Fibroblast of lung (primary cell): Measurements from ENCODE around the gene FOXL3. TPM values are rescaled to one million over a fixed set of nuclear protein-coding genes. Genes with fewer than 3 reads are reported as not detected.

Source experiments
- DNase-seq, 2 donors: peaks; one replicate each; pipeline versions ENCODE4 v3.0.0 to v3.0.0-alpha.2; 2010; ENCODE audit warnings: low read depth in 2 of 2
- H2AFZ ChIP-seq: 2 replicates; pipeline ENCODE4 v1.5.1; 2012; ENCODE audit warnings: low read length, control low read depth, inconsistent platforms
- H3K27ac ChIP-seq: 2 replicates; pipeline ENCODE4 v1.5.1; 2011; ENCODE audit warnings: low read length, control low read depth; ENCODE audit not compliant: insufficient read depth
- H3K27me3 ChIP-seq: 2 replicates; pipeline ENCODE4 v1.5.1; 2011; ENCODE audit warnings: mild to moderate bottlenecking, low read length; ENCODE audit not compliant: control insufficient read depth, insufficient read depth
- H3K36me3 ChIP-seq: 2 replicates; pipeline ENCODE4 v1.5.1; 2011; ENCODE audit warnings: low read length; ENCODE audit not compliant: control insufficient read depth, insufficient read depth
- H3K4me1 ChIP-seq: 2 replicates; pipeline ENCODE4 v1.5.1; 2011; ENCODE audit warnings: low read length; ENCODE audit not compliant: control insufficient read depth, insufficient read depth; ENCODE audit errors: extremely low read depth
- H3K4me2 ChIP-seq: 2 replicates; pipeline ENCODE4 v1.5.1; 2011; ENCODE audit warnings: low read length, control low read depth; ENCODE audit not compliant: insufficient read depth; ENCODE audit errors: extremely low read depth
- H3K4me3 ChIP-seq, 4 experiments: fragments of 200-600 bp in 1 of 4; sonication (generic) in 1 of 4; replicated peaks in 1 of 4; 2 replicates each; pipeline ENCODE4 v1.5.1; 2011 to 2016; ENCODE audit warnings: low read length in 4 of 4, low read depth in 3 of 4, mild to moderate bottlenecking in 3 of 4, control low read depth in 2 of 4, inconsistent platforms in 1 of 4, mixed read lengths in 1 of 4; ENCODE audit not compliant: insufficient read depth in 1 of 4; ENCODE audit errors: control extremely low read depth in 1 of 4
- H3K79me2 ChIP-seq: 2 replicates; pipeline ENCODE4 v1.5.1; 2012; ENCODE audit warnings: mild to moderate bottlenecking, low read length, inconsistent platforms; ENCODE audit not compliant: control insufficient read depth, insufficient read depth
- H3K9ac ChIP-seq: 2 replicates; pipeline ENCODE4 v1.5.1; 2011; ENCODE audit warnings: mild to moderate bottlenecking, low read length, control low read depth; ENCODE audit not compliant: insufficient read depth
- H3K9me3 ChIP-seq: 2 replicates; pipeline ENCODE4 v1.5.1; 2012; ENCODE audit warnings: low read depth, low read length; ENCODE audit not compliant: control insufficient read depth, insufficient read depth
- H4K20me1 ChIP-seq: 2 replicates; pipeline ENCODE4 v1.5.1; 2011; ENCODE audit warnings: low read length; ENCODE audit not compliant: control insufficient read depth, insufficient read depth; ENCODE audit errors: extremely low read depth
- EZH2 ChIP-seq: IDR thresholded peaks from 2 replicates; pipeline ENCODE4 v1.5.1; 2012; ENCODE audit warnings: low read length, control low read depth, mild to moderate bottlenecking; ENCODE audit errors: missing control alignments
- polyA plus RNA-seq, 2 donors: library from polyadenylated mRNA; depleted of rRNA in 1 of 2; stranded (reverse) in 1 of 2; unstranded in 1 of 2; fragments of >200 nt; gene quantifications; 2 replicates each; pipeline ENCODE4 v1.2.1, GENCODE V29; 2011 to 2012; ENCODE audit warnings: missing spikeins in 1 of 2
- total RNA-seq: library from RNA; depleted of rRNA; stranded (reverse); fragments of >200 nt; gene quantifications from 2 replicates; pipeline ENCODE4 v1.2.1, GENCODE V29; 2014
- TF ChIP-seq, protein P1 (sequence below), 2 donors: IDR thresholded peaks in 1 of 2; conservative IDR thresholded peaks in 1 of 2; 1 replicate in 1 of 2; 2 replicates in 1 of 2; pipeline ENCODE4 v1.5.1; 2011 to 2012; ENCODE audit warnings: low read length in 2 of 2, control low read depth in 1 of 2, inconsistent platforms in 1 of 2, low read depth in 1 of 2, mild to moderate bottlenecking in 1 of 2

FOXL3 gene
- total and polyA plus RNA-seq, 2 donors (not counting 1 experiment from before 2014, with no cell fraction given), result not detected

DNA sequence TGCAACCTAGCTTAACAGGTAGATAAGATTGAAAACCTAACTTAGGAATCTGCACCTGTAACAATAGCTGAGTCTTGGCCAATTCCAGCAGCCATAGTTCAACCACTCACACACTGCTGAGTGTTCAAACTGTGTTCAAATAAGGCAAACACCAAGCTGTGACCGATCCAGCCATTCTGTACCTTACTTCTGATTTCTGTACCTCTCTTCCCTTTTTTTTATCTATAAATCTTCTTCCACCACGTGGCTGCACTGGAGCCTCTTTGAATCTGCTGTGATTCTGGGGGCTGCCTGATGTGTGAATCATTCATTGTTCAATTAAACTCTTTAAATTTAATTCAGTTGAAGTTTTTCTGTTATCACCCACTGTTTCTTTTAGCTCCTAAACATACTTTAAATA lies 15.7 kb upstream of the FOXL3 start:
- Histone ChIP-seq H3K4me3 (no peak overlapping the region), H2AFZ (no peak overlapping the region)
- no peak for DNase-seq

DNA sequence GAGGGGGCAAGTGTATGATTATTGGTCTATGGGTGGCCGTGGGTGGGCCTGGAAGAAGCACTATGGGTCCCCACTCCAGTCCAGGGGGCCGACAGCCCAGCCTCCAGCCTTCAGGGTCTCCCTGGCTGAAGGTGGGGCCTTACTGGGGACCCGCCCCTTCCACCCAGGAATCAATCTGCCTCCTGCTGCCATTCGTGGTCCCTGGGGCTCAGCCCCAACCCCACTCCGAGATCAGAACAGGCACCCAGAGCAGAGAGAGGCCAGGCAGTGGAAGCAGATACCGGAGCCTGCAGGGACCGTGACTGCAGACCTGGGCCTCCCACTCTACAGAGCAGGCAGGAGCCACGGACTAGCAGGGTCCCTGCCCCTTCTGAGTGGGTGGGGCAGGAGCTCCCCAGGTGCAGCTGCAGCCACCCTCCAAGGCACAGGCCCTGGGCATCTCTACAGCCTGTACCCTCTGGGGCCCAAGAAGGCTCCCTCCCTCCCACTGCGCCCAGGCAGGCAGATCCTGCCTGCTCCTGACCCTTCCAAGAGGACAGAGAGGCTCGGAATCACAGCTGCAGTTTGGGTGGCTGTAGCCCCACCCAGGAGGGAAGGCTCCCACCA lies 13.6 kb upstream of the FOXL3 start:
- no peaks in the 10 kb centered on the region for H3K36me3 ChIP-seq
- H3K9me3 ChIP-seq, result no peaks in the 10 kb centered on the region
- H3K9ac ChIP-seq, result no peak overlapping the region
- no peaks in the 10 kb centered on the region for H3K4me1 ChIP-seq
- no peak overlapping the region for H3K4me2 ChIP-seq
- no peak for TF ChIP-seq EZH2
- TF ChIP-seq, protein P1, sequence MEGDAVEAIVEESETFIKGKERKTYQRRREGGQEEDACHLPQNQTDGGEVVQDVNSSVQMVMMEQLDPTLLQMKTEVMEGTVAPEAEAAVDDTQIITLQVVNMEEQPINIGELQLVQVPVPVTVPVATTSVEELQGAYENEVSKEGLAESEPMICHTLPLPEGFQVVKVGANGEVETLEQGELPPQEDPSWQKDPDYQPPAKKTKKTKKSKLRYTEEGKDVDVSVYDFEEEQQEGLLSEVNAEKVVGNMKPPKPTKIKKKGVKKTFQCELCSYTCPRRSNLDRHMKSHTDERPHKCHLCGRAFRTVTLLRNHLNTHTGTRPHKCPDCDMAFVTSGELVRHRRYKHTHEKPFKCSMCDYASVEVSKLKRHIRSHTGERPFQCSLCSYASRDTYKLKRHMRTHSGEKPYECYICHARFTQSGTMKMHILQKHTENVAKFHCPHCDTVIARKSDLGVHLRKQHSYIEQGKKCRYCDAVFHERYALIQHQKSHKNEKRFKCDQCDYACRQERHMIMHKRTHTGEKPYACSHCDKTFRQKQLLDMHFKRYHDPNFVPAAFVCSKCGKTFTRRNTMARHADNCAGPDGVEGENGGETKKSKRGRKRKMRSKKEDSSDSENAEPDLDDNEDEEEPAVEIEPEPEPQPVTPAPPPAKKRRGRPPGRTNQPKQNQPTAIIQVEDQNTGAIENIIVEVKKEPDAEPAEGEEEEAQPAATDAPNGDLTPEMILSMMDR (conservative IDR thresholded peaks at IDR 0.05 in 1 of 2, IDR thresholded peaks at IDR 0.05 in 1 of 2; ENCODE audit: low read depth in 1 of 2, low read length in 2 of 2), result no peak
- no peaks in the 10 kb centered on the region for H3K79me2 ChIP-seq
- H2AFZ ChIP-seq, result no peak overlapping the region
- DNase-seq, result no peak
- H3K27ac ChIP-seq, result no peak overlapping the region
- H4K20me1 ChIP-seq, result no peaks in the 10 kb centered on the region
- no peak overlapping the region for H3K4me3 ChIP-seq
- H3K27me3 ChIP-seq, result peaks cover 4% of the 10 kb centered on the region

More for the DNA sequence above, 15.7 kb upstream of the FOXL3 start:
- H3K79me2 ChIP-seq, result no peaks in the 10 kb centered on the region
- TF ChIP-seq, protein P1 (conservative IDR thresholded peaks at IDR 0.05 in 1 of 2, IDR thresholded peaks at IDR 0.05 in 1 of 2; ENCODE audit: low read depth in 1 of 2, low read length in 2 of 2), result no peak
- no peak for TF ChIP-seq EZH2
- H3K4me1 ChIP-seq, result no peaks in the 10 kb centered on the region
- H3K9ac ChIP-seq, result no peak overlapping the region
- H3K4me2 ChIP-seq, result no peak overlapping the region
- H4K20me1 ChIP-seq, result no peaks in the 10 kb centered on the region
- no peaks in the 10 kb centered on the region for H3K36me3 ChIP-seq
- H3K27me3 ChIP-seq, result peaks cover 4% of the 10 kb centered on the region
- H3K27ac ChIP-seq, result no peak overlapping the region
- H3K9me3 ChIP-seq, result no peaks in the 10 kb centered on the region

DNA sequence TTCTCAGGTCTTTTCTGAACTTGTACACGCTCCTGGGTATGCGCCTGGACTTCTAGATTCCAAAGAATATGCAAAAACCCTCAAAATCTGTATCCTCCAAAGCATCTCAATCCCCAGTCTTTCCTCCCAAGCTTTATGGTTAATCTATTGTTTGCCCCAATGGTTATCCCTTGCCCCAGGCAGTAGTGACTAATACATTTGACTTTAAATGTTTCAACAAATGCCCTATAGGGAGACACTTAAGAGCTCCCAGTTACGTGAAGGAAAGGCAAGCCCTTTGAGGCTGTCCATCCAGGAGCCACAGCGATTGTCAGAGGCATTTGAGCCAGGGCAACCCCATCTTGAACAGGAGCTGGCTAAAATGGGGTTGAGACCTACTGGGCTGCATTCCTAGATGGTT lies 12.7 kb upstream of the FOXL3 start:
- no peaks in the 10 kb centered on the region for H3K4me1 ChIP-seq
- TF ChIP-seq EZH2, result no peak
- TF ChIP-seq, protein P1 (conservative IDR thresholded peaks at IDR 0.05 in 1 of 2, IDR thresholded peaks at IDR 0.05 in 1 of 2; ENCODE audit: low read depth in 1 of 2, low read length in 2 of 2), result no peak
- H3K4me3 ChIP-seq, result no peak overlapping the region
- H2AFZ ChIP-seq, result no peak overlapping the region
- no peaks in the 10 kb centered on the region for H3K9me3 ChIP-seq
- DNase-seq, result no peak
- peaks cover 4% of the 10 kb centered on the region for H3K27me3 ChIP-seq
- H3K27ac ChIP-seq, result no peak overlapping the region
- H4K20me1 ChIP-seq, result no peaks in the 10 kb centered on the region
- H3K36me3 ChIP-seq, result no peaks in the 10 kb centered on the region
- no peak overlapping the region for H3K9ac ChIP-seq
- no peak overlapping the region for H3K4me2 ChIP-seq
- no peaks in the 10 kb centered on the region for H3K79me2 ChIP-seq
